Dendritic cell treated with granulocyte-macrophage colony-stimulating factor and Interleukin-4, amounts not matched to agents 40 ng/mL and 50 ng/mL, for 4 days (primary cell): ENCODE data around the gene OR5H2.

ENCODE experiments used
- H3K27ac Mint-ChIP-seq: one replicate; pipeline ENCODE4 v1.8.0; 2022; ENCODE audit warnings: mild to moderate bottlenecking, mixed read lengths
- H3K27me3 Mint-ChIP-seq: one replicate; pipeline ENCODE4 v1.8.0; 2022; ENCODE audit warnings: mild to moderate bottlenecking, mixed read lengths
- H3K36me3 Mint-ChIP-seq: one replicate; pipeline ENCODE4 v1.8.0; 2022; ENCODE audit warnings: low read depth, mixed read lengths
- H3K4me1 Mint-ChIP-seq: one replicate; pipeline ENCODE4 v1.8.0; 2022; ENCODE audit warnings: low read depth, mixed read lengths
- H3K4me3 Mint-ChIP-seq: one replicate; pipeline ENCODE4 v1.8.0; 2022; ENCODE audit warnings: mild to moderate bottlenecking, moderate library complexity, mixed read lengths
- H3K9me3 Mint-ChIP-seq: one replicate; pipeline ENCODE4 v1.8.0; 2022; ENCODE audit warnings: mixed read lengths
- intact Hi-C: fragments of 100-400 bp; cut with micrococcal nuclease; formaldehyde crosslinking; loops from one replicate; pipeline ENCODE4 v1.15.0; 2022

The OR5H2 gene

GRCh38 chr3:98322101-98322500 is 39.8 kb downstream of the OR5H2 start:
- no peaks in the 10 kb centered on the region for H3K4me1 Mint-ChIP-seq
- H3K4me3 Mint-ChIP-seq: no peak overlapping the region
- no peaks in the 10 kb centered on the region for H3K36me3 Mint-ChIP-seq
- no peaks in the 10 kb centered on the region for H3K9me3 Mint-ChIP-seq
- intact Hi-C loops: loop anchor here (10.0 kb wide), 1 partner anchor 537 kb away; no protein-coding TSS in a partner anchor
- H3K27ac Mint-ChIP-seq: no peak overlapping the region
- H3K27me3 Mint-ChIP-seq: no peaks in the 10 kb centered on the region

GRCh38 chr3:98322686-98323085 is 40.4 kb downstream of the OR5H2 start:
- Mint-ChIP-seq H3K4me3 (no peak overlapping the region), H3K9me3 (no peaks in the 10 kb centered on the region), H3K27me3 (no peaks in the 10 kb centered on the region), H3K36me3 (no peaks in the 10 kb centered on the region), H3K27ac (no peak overlapping the region), H3K4me1 (no peaks in the 10 kb centered on the region)
- intact Hi-C loops: loop anchor here (10.0 kb wide), 1 partner anchor 538 kb away; no protein-coding TSS in a partner anchor

GRCh38 chr3:98323425-98323824 is 41.1 kb downstream of the OR5H2 start:
- Mint-ChIP-seq H3K36me3 (no peaks in the 10 kb centered on the region), H3K4me1 (no peaks in the 10 kb centered on the region), H3K9me3 (no peaks in the 10 kb centered on the region), H3K27me3 (no peaks in the 10 kb centered on the region), H3K4me3 (no peak overlapping the region), H3K27ac (no peak overlapping the region)
- intact Hi-C loops: loop anchor here (10.0 kb wide), 1 partner anchor 539 kb away; no protein-coding TSS in a partner anchor

GRCh38 chr3:98325055-98325454 is 42.8 kb downstream of the OR5H2 start:
- Mint-ChIP-seq H3K27me3 (no peaks in the 10 kb centered on the region), H3K36me3 (no peaks in the 10 kb centered on the region), H3K27ac (no peak overlapping the region), H3K4me1 (no peaks in the 10 kb centered on the region), H3K9me3 (no peaks in the 10 kb centered on the region), H3K4me3 (no peak overlapping the region)
- intact Hi-C loops: loop anchor here (10.0 kb wide), 1 partner anchor 540 kb away; no protein-coding TSS in a partner anchor

DNA sequence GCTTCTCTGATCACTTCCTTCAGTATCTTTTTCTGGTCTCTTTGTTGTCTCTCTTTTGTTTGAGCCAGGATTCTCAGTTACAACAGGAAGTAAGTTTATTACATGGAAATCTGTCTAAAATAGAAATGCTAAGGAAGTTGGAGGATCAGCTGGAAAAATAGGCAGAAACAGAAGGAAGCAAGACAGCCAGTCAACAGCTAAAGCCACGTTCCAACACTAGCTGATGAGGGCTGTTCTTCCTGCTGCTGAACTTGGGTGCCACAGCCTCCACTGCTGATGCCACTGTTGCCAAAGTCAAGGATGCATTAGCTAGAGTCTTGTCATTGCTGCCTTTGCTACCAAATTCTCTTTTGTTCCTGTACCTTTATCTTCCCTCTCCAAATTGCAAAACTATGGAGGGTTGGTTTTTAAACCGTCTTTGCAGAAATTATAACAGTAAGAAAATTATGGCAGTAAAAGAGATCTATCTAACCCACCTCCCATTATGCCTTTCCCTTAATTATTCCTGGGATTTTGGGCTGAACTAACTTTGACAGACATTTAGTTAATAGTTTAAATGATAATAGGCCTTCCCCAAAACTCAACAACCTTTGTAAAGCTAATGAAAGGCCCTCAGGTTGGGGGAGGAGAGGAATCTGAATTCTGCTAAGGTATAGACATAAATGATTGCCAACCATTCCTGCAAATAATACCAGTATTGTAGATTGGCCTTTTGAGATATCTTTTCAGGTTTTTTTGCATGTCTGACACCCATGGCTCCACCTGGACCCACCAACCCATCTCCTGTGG is 44.0 kb downstream of the OR5H2 start:
- H3K27ac Mint-ChIP-seq: no peak overlapping the region
- H3K27me3 Mint-ChIP-seq: no peaks in the 10 kb centered on the region
- no peaks in the 10 kb centered on the region for H3K36me3 Mint-ChIP-seq
- H3K4me1 Mint-ChIP-seq: no peaks in the 10 kb centered on the region
- H3K4me3 Mint-ChIP-seq: no peak overlapping the region
- H3K9me3 Mint-ChIP-seq: no peaks in the 10 kb centered on the region
- intact Hi-C loops: loop anchor here (10.0 kb wide), 1 partner anchor 541 kb away; no protein-coding TSS in a partner anchor

- no peaks in the 10 kb centered on the region for H3K4me1 Mint-ChIP-seq
- no peaks in the 10 kb centered on the region for H3K36me3 Mint-ChIP-seq
- peaks cover 3% of the 10 kb centered on the region for H3K27me3 Mint-ChIP-seq
- H3K4me3 Mint-ChIP-seq: no peak overlapping the region
- no peak overlapping the region for H3K27ac Mint-ChIP-seq
- no peaks in the 10 kb centered on the region for H3K9me3 Mint-ChIP-seq
- intact Hi-C loops: loop anchor here (10.0 kb wide), 1 partner anchor 542 kb away; no protein-coding TSS in a partner anchor
These were observed 44.6 kb downstream of the OR5H2 start for GRCh38 chr3:98326945-98327344.

DNA sequence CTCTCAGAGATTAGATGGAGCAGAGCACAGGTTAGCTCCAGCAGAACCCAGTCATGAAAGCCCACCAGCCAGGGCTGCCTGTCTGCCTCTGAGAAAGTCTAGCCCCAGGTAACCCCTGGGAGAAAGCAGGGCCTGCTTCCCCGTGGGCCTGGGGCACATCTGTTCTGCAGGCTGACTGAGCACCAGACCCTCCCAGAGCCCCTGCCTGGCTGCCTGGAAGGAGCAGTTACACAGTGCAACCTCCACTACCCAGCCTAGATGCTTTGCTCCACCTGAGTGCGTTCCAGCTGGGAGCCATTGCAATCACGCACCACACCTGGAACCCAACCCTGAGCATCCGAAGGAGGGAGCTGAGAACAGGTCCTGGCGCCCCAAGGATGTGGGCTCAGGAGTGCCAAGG is 46.6 kb downstream of the OR5H2 start:
- Mint-ChIP-seq H3K27ac (no peak overlapping the region), H3K4me1 (no peaks in the 10 kb centered on the region), H3K27me3 (peaks cover 3% of the 10 kb centered on the region), H3K36me3 (no peaks in the 10 kb centered on the region), H3K9me3 (no peaks in the 10 kb centered on the region), H3K4me3 (no peak overlapping the region)
- intact Hi-C loops: loop anchor here (1.0 to 10.0 kb wide), 2 partner anchors 290 to 544 kb away; no protein-coding TSS in a partner anchor

GRCh38 chr3:98329392-98330124 is 47.3 kb downstream of the OR5H2 start:
- Mint-ChIP-seq H3K9me3 (no peaks in the 10 kb centered on the region), H3K27me3 (peaks cover 3% of the 10 kb centered on the region), H3K36me3 (no peaks in the 10 kb centered on the region), H3K27ac (no peak overlapping the region), H3K4me3 (no peak overlapping the region), H3K4me1 (no peaks in the 10 kb centered on the region)
- intact Hi-C loops: loop anchor here (1.0 to 10.0 kb wide), 3 partner anchors 142 to 545 kb away; no protein-coding TSS in a partner anchor

DNA sequence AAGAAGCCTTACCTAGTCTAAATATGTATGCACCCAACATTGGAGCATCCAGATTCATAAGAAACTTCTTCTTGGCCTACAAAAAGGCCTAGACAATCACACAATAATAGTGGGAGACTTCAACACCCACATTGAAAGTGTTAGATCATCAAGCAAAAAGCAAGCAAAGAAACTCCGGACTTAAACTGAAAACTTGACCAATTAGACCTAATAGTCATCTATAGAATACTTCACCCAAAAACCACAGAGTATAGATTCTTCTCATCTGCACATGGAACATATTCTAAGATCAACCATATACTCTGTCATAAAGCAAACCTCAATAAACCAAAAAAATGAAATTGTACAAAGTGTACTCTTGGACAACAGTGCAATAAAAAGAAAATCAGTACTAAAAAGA is 49.0 kb downstream of the OR5H2 start:
- Mint-ChIP-seq H3K4me3 (no peak overlapping the region), H3K36me3 (no peaks in the 10 kb centered on the region), H3K4me1 (no peaks in the 10 kb centered on the region), H3K9me3 (no peaks in the 10 kb centered on the region), H3K27ac (no peak overlapping the region), H3K27me3 (peaks cover 3% of the 10 kb centered on the region)
- intact Hi-C loops: loop anchor here (5.0 kb wide), 1 partner anchor 144 kb away; no protein-coding TSS in a partner anchor
